NCI-H526 (cell line): ENCODE data around the gene CALN1.

Source experiments
- DNase-seq, 2 experiments: peaks; one replicate each; lab custom pipeline; 2025; lab: John Stamatoyannopoulos, UW

The CALN1 gene

DNA sequence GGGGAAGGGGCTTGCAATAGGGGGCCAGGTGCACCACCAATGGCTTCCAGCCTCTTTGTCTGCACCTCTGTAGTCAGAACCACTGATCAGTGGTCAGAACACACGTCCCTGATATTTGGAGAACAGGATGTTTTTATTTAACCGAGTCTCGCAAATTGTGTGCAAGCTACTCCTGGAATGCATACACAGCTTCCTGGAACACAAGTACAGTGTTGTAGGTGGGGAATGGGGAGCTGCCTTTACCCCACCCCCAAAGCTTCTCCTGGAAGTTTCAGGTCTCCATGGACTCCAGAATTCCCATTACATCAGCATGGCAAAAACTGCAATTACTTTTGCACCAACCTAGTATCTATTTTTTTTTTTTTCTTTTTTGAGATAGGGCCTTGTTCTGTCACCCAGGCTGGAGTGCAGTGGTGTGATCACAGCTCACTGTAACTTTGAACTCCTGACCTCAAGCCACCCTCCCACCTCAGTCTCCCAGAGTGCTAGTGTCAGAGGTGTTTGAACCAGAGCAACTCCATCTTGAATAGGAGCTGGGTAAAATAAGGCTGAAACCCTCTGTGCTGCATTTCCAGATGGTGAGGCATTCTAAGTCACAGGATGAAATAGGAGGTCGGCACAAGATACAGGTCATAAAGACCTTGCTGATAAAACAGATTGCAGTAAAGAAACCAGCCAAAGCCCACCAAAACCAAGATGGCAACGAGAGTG, 374.0 kb downstream of the CALN1 start:
- no peak for DNase-seq

DNA sequence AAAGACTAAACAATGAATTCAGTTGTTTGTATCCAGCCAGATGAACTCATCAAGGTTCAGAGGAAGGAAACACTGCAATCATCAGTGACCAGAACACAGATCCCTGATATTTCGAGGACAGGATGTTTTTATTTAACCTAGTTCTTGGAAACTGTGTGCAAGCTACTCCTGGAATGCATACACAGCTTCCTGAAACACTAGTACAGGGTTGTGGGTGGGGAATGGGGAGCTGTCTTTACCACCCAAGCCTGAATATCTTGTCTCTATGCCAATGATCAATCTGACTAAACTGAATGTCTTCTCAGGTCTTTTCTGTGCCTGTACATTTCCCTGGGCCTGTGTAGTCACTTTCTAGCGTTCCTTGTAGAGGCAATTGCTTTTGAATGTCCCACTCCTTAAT, 374.6 kb downstream of the CALN1 start:
- DNase-seq, result no peak

DNA sequence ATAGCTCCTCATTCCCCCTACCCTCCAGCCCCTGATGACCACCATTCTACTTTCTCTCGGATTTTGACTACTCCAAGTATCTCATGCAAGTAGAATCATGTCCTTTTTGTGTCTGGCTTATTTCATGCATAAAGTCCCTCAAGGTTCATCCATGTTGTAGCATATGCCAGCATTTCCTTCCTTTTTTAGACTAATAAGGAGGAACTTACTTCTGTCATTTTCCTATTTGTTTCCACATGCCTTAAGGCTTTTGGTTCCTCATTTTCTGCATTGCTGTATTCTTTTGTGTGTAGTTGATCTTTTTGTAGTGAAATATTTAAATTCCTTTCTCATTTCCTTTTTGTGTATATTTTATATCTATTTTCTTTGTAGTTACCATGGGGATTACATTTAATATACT, 376.9 kb downstream of the CALN1 start:
- DNase-seq, result no peak

DNA sequence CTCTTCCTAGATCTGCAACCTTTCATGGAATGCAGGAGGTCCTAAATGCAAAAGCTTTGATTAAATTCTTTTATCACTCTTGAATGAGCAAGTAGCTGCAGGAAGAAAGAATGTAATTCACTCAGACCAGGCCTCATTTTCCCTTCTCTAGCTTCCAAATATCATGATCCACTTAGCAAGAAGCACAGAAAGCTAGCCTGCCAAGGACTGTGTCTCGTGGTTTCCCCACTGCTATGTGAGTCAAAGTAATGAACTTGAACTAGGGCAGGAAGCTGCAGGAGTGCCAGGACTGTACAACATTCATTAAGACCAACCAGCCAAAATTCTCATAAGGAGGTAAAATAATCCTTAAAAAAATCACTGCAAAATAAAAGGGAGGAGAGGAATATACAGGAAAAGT, 379.2 kb downstream of the CALN1 start:
- DNase-seq, result no peak

DNA sequence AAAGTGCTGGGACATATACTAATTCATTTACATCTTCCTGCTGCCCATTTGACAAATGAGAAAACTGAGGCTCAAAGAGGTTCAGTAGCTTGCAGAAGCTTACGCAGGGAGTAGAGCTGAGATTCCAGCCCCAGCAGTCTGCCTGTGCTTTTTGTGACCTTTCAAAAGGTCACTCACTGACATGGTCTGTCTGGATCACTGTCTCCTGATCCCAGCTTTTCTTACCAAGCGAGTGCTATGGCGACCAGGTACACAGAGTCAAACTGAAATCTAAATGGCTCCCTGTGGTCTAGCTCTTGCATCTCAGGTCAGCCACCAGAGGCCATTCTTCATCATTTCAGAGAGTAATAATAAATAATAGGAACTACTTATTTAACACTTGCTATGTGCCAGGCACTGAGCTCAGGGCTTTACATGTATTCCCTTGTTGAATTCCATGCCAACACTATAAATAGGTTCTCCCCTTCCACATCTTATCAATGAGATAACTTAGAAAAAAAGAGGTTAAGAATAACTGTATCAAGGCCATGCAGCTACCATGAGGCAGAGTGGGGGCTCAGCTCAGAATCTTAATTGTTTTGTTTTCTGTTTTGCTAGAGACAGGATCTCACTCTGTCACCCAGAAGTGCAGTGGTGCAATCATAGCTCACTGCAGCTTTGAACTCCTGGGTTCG, 381.0 kb downstream of the CALN1 start:
- no peak for DNase-seq

DNA sequence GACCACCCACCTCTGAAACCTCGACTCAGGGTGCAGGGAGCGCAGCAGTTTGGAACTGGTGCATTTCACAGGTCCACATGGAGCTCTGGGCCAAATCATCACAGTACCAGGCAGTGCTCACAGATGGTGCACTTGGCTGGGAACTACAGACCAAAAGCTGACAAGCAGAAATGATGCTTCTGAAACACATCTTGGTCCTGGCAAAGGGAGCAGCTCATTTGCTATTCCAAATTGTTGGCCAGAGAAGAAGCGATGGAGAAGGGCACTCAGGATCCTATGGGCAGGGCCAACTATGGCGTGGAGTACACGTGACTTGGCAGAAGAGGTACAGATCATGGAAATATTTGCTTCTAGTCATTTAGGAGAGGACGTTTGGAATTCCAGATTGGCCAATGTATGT, 383.9 kb downstream of the CALN1 start:
- no peak for DNase-seq

DNA sequence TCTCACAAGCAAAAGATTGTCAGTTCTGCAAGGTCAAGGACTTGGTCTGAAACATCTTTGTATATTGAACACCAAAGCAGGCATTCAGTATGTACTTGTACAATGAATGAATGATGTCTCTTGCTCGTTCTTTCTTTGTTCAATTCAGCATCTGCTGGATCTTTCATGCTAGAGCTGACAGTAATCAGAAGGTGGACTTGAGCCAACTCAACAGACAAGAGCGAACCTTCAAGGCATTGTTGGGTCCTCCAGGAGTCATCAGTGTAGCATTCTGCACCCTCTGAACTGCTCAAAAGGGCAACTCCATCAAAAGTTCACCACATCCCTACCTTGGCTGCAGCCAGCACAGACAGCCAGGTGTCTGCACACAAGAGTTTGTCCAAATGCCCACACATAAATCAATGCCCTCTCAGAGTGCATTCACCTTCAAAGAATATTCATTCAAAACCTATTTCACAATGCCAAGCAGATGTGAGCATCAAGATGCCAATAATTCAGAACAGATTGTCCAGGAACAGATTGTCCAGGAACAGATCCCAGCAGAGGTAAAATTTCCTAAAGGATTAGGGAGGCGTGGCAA, 386.7 kb downstream of the CALN1 start:
- DNase-seq, result no peak

DNA sequence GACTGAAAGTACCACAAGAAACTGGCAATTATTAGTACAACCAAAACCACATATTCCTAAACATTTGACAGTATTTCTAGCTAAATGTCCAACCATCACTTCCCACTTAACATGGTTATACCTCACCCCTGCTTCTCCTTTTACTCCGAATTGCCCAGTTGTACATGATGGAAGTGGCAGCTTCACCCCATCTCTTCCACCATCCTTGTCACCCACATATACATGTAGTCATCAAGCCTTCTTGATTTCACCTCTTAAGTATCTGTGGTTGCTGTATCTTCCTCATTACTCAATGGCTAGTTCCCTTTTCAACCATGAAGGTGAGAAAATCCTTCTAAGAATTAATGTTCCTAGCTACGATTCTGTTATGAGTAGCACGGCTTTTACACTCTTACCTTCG, 388.2 kb downstream of the CALN1 start:
- DNase-seq, result no peak

DNA sequence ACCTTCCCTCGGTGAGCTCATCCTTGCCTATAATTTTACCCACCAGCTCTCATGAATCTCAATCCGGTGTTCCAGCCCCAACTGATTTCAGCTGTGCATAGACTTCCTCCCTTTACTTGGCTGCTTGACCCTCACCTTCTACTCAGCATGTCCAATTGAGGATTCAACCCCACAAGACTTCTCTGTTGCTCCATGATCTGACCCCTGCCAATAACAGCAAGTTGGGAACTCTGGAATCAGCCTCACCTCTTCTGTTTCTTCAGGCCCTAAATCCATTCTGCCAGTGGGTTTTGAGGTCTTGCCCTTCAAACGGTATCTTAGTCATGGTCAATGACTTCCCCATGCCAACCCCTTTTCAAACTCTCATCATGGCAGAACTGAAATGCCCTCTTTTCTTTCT, 390.4 kb downstream of the CALN1 start:
- DNase-seq, result no peak

DNA sequence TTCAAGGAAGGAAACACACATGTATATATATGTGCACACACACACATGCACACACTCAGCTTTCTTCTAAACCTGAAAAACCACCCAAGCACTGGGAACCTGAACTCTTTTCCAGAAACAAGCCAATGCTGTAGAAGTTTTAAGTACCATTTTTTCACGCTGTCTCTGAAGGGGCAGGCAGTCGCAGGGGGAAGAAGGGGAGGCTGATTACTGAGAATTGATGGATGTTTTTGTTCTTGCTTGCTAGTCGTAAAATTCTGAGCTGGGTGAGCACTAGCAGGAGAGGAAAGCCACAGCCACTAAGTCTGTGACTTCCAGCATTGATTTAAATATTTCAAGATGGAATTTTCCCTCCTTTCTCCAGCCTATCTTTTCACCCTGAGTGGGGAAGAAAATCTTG, 391.8 kb downstream of the CALN1 start:
- no peak for DNase-seq

DNA sequence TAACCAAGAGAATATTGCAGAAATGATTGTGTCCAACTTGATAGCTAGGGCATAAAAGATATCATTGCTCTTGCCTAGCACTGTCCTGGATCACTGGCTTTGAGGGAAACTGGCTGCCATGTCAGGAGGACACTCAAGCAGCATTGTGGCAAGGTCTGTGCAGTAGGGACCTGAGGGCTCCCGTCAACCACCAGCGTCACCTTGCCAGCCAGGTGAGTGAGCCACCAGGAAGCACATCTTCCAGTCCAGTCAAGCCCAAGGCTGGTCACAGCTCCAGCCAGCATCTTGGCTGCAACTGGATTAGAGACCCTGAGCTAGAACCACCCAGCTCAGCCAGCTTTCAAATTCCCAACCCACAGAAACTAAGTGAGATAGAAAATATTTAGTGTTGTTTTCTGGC, 392.7 kb downstream of the CALN1 start:
- DNase-seq, result no peak

DNA sequence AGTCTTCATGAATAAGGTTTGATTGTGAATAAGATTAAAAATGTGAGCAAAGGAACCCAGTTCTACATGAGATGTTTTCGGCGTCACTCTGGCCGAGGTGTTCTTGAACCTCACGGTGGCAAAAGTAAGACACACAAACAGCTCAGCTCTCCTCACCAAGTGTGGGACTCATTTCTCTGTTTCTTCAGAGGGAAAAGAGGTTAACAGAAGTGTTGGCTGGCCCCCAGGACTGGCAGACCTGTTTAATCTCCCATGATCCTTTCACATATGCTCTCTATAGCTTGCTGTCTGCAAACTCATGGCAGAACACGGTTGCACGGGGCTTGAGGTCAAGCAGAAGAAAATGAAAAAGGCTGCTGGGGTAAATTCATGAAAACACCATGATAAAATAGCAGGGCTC, 394.4 kb downstream of the CALN1 start:
- no peak for DNase-seq

DNA sequence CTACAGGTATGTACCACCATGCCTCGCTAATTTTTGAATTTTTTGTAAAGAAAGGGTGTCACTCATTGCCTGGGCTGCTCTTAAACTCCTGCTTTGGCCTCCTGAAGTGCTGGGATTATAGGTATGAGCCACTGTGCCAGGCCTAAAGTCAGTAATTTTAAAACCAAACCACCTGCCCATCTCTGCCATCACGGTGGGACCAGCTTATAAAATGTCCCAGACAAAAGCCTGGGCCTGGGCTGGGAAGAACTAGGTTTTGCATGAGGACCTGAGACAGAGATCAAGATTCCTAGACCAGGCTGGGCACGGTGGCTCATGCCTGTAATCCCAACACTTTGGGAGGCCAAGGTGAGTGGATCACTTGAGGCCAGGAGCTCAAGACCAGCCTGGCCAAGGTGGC, 395.6 kb downstream of the CALN1 start:
- DNase-seq, result no peak

DNA sequence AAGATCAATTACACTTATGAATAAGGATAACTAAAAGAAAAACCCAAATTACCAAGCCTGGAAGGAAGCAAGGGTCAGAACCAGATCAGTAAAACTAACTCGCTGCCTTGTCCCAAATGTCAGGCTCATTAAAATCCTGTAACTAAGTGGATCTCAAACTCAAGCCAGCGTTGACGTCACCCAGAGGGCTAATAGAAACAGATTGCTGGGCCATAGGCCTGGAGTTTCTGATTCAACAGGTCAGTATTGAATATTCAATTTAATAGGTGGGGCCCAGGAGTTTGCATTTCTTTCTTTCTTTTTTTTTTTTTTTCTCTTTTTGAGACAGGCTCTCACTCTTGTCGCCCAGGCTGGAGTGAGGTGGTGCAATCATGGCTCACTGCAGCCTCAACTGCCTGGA, 397.0 kb downstream of the CALN1 start:
- DNase-seq, result no peak

DNA sequence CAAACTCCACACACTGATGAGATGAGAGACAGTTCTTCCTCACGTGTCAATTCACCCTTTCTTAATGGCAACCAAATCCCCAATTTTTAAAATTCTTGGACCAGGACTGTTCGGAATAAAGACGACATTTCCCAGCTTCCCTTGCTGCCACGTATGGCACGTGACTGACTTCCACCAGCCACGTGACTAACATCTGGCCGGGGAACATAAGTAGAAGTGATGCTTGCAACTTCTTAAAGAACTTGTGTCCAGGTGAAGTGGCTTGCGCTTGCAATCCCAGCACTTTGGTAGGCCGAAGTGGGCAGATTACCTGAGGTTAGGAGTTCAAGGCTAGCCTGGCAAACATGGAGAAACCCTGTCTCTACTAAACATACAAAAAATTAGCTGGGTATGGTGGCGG, 405.1 kb downstream of the CALN1 start:
- no peak for DNase-seq

DNA sequence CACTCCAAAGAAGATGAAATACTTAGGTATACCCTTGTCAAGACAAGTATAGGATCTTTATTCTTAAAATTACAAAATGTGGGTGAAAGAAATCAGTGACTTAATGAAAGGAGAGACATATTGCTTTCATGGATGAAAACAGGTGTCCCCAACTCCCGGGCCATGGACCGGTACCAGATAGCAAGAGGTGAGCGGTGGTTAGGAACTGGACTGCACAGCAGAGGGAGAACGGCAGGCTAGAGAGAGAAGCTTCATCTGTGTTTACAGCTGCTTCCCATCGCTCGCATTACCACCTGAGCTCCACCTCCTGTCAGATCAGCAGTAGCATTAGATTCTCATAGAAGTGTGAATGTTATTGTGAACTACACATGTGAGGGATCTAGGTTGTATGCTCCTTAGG, 408.9 kb downstream of the CALN1 start:
- DNase-seq, result no peak

DNA sequence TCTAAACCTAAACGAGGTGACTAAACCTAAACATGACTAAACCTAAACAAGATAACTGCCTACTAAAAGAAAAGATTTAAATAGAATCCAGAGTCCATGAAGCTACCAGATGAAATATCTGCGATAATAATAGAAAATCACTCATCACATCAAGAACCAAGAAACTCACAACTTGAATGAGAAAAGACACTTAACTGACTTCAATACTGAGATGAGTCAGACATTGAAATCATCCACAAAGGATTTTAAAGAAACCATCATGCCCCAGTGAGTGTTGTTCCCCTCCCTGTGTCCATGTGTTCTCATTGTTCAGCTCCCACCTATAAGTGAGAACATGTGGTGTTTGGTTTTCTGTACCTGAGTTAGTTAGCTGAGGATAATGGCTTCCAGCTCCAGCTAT, 416.0 kb downstream of the CALN1 start:
- DNase-seq, result no peak

DNA sequence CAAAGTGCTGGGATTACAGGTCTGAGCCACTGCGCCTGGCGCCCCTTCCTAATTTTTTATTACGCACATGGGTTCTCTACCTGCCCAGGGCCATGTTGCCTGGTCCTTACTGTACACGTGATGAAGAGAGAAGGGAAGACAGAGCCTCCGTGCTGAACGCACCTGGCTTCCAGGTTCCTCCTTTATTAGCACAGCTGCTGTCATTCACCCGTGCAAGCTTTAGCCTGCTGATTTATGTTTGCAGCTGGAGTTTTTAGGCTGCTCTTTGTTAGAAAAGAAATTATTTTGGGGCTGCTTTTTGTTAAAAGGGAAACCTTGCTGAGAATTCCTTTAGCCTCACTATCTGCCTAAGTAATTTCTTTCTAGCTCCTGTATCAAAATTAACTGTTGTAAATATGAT, 417.0 kb downstream of the CALN1 start:
- DNase-seq, result no peak

DNA sequence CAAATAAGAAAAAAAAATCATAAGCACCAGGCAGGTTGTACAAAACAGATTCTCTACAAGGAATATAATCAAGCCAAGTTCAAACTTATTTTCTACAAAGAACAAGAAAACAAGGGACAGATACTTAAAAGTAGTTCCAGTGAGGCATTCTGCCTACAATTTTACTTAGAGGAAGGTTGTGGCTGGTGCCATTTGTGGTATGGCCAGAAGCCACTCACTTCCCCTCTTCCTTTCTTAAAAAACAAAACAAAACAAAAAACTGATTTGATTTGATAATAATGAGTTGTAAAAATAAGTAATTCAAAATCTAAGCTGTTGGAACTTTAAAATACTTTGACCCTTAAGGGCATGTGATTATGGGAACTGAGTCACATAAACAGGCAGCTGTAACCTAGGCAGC, 420.6 kb downstream of the CALN1 start:
- no peak for DNase-seq

DNA sequence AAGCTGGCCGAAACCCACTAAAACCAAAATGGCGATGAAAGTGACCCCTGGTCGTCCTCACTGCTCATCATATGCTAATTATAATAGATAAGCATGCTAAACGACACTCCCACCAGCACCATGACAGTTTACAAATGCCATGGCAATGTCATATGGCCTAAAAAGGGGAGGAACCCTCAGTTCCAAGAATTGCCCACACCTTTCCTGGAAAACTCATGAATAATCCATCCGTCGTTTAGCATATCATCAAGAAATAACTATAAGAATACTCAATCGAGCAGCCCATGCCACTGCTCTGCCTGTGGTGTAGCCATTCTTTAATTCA, 422.0 kb downstream of the CALN1 start:
- DNase-seq, result no peak

DNA sequence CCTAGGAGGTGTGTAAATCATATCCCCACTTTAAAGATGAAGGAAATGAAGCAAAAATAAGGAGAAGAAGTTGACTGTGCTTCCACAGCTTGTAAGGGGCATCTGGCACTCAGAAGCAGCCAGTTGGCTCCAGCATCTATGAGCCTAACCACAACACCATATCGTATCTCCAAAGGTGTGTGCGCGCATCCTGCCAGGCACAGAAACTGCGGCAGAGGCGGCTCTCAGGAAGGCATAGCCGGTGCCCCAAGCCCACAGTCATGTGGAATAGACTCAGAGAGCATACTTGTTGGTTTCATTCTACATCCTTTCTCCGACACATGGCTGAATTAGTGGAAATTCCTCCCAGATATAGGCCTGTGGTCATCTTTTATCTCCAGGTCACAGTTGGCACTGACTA, 423.9 kb downstream of the CALN1 start:
- DNase-seq, result no peak

DNA sequence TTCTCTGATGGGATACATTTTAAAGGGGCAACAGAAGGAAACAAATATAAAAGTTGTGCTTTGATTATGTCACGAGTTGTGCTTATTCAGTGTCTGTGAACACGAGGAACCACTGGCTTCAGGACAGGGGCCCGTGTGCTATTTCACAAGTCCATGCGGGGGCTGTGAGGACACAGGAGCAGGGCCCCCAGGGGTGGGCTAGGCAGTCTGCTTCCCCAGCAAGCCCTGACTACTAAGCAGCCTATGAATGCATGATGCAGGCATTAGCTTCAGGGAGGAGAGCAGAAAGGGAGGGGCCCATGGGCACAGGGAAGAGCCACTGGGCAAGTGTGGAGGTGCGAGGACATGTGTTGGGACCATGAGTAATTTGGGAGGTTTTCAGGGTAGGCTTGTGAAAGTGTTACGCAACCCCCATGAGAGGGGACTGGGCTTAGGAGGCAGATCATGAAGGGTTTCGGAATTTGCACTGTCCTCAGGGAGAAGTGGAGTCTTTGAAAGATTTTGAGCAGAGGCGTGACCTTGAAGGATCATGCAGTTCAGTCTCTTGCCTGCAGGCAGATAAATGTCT, 424.9 kb downstream of the CALN1 start:
- no peak for DNase-seq

DNA sequence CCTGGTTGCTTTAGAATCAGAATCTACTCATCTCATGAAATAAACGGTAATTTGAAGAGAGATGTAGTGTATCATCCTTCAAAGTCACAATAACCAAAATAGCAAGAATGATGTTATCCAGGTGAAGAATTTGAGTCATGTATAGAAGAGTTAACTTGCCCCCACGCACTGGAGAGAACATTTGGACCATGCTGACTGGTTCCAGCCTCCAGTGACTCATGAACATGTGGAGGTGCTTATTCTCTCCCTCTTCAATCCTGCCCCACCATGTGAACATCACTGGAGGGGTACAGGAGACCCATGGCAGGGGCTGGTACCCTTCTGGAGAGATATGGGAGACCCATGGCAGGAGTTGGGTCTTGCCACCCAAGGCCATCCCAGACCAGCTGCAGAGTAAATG, 427.8 kb downstream of the CALN1 start:
- no peak for DNase-seq

DNA sequence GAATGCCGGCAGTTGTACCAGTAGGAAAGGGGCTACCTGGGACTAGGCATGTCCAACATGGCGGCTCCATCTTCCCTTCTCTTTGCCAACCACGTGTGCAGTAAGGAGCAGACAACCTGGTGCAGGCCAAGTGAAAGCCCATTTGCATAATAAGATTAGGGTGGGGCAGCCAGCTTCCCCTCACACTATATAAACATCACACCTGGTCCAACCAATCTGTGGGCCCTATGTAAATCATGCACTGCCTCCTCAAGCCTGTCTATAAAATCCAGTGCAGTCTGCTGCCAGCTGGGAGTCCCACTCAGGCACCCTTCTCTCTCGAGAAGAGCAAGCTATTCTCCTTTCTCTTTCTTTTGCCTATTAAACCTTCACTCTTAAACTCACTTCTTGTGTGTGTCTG, 429.3 kb downstream of the CALN1 start:
- DNase-seq, result peak; percentile 8 to 42
